Omental fat pad (tissue), 4 donors: ENCODE data around the gene LBH. TPM values are rescaled to one million over a fixed set of nuclear protein-coding genes. Genes with fewer than 3 reads are reported as not detected.
A peak's percentile ranks its signal among the peaks of the same experiment; 100 is the strongest.

Source experiments
- ATAC-seq: fragments of 150-250 bp; one replicate; pipeline ENCODE4 v1.9.1; 2016; ENCODE audit warnings: mild to moderate bottlenecking, moderate library complexity; ENCODE audit not compliant: low FRiP score
- DNase-seq: peaks from one replicate; pipeline ENCODE4 v3.0.0-alpha.2; 2019; ENCODE audit warnings: low spot score
- CTCF ChIP-seq, 3 donors: fragments of 450-650 bp; IDR thresholded peaks; one replicate each; pipeline ENCODE4 v1.5.1; 2016 to 2017; ENCODE audit warnings: antibody characterized with exemption in 3 of 3, mild to moderate bottlenecking in 3 of 3, moderate library complexity in 2 of 3
- total RNA-seq, 4 donors: library from RNA; depleted of rRNA; stranded (reverse); fragments of >200 nt; gene quantifications; one replicate each; pipeline ENCODE4 v1.1.0, GENCODE V29; 2016

LBH gene
- total RNA-seq, result 10 to 100 TPM; 14.4 to 20.6 (median 19.4) TPM

GRCh38 chr2:30231212-30231995 is at the start of gene LBH:
TSS of gene LBH (plus strand) at chr2:30231534. CDS start at chr2:30231739, 205 bp downstream.
- DNase-seq, result peak; percentile 73
- ATAC-seq, result peak; percentile 89
- no peak for TF ChIP-seq CTCF (IDR thresholded peaks at IDR 0.05)

GRCh38 chr2:30184035-30184434 is 47.3 kb upstream of the LBH start:
- ATAC-seq (no peak), DNase-seq (no peak)
- no peak for TF ChIP-seq CTCF (IDR thresholded peaks at IDR 0.05)

- DNase-seq (no peak), ATAC-seq (no peak)
- TF ChIP-seq CTCF (IDR thresholded peaks at IDR 0.05), result no peak
These were observed 46.2 kb upstream of the LBH start for GRCh38 chr2:30185178-30185577.

- DNase-seq (no peak), ATAC-seq (no peak)
- no peak for TF ChIP-seq CTCF (IDR thresholded peaks at IDR 0.05)
These were observed 43.0 kb upstream of the LBH start for GRCh38 chr2:30188292-30188691.

- ATAC-seq (no peak), DNase-seq (no peak)
- TF ChIP-seq CTCF (IDR thresholded peaks at IDR 0.05), result no peak
These were observed 40.7 kb upstream of the LBH start for GRCh38 chr2:30190637-30191036.

- DNase-seq, result no peak
- TF ChIP-seq CTCF (IDR thresholded peaks at IDR 0.05), result no peak
- no peak for ATAC-seq
These were observed 40.2 kb upstream of the LBH start for GRCh38 chr2:30191107-30191506.

GRCh38 chr2:30191819-30192271 is 39.5 kb upstream of the LBH start:
- no peak for DNase-seq
- TF ChIP-seq CTCF (IDR thresholded peaks at IDR 0.05), result no peak
- ATAC-seq, result no peak
